SK-N-SH (cell line): Measurements from ENCODE around the gene ROPN1B. TPM values are rescaled to one million over a fixed set of nuclear protein-coding genes. Genes with fewer than 3 reads are reported as not detected.

Experiments
- CTCF ChIA-PET: fragments of 300-600, 350-600 bp; formaldehyde crosslinking; extraction: SDS; loops from one replicate; lab custom pipeline; 2021; lab: Yijun Ruan, JAX
- POLR2A ChIA-PET: fragments of 350-600 bp; sonication (Branson Sonifier 250); formaldehyde crosslinking; extraction: SDS; loops from one replicate; lab custom pipeline; 2020; ENCODE audit warnings: antibody characterized with exemption, inconsistent platforms; lab: Yijun Ruan, JAX
- DNase-seq: peaks from one replicate; pipeline ENCODE4 v3.0.0; 2012
- H2AFZ ChIP-seq: fragments of 200-600 bp; sonication (generic); 2 replicates; pipeline ENCODE4 v1.8.1; 2016; ENCODE audit warnings: antibody characterized with exemption, mild to moderate bottlenecking, low read depth
- H3F3A ChIP-seq: fragments of 200-600 bp; sonication (generic); replicated peaks from 2 replicates; pipeline ENCODE3; 2016; ENCODE audit warnings: antibody characterized with exemption, mild to moderate bottlenecking; ENCODE audit not compliant: insufficient read depth
- H3K27ac ChIP-seq, 2 experiments: fragments of 200-500 bp in 1 of 2; fragments of 200-600 bp in 1 of 2; sonication (Bioruptor generic) in 1 of 2; sonication (generic), shearing (Covaris generic) in 1 of 2; 2 replicates each; pipeline versions ENCODE4 v1.5.1 to v1.6.1; 2014 to 2016; ENCODE audit warnings: low read depth in 2 of 2, inconsistent platforms in 1 of 2, low read length in 1 of 2, mild to moderate bottlenecking in 1 of 2, mixed read lengths in 1 of 2
- H3K27me3 ChIP-seq: fragments of 200-600 bp; sonication (generic), shearing (Covaris generic); 2 replicates; pipeline ENCODE4 v1.6.1; 2016; ENCODE audit warnings: mixed run types; ENCODE audit not compliant: insufficient read depth
- H3K36me3 ChIP-seq, 2 experiments: fragments of 200-500 bp in 1 of 2; fragments of 200-600 bp in 1 of 2; sonication (Bioruptor generic) in 1 of 2; sonication (generic) in 1 of 2; replicated peaks in 1 of 2; 2 replicates each; pipeline versions ENCODE3 to v1.5.1; 2014 to 2016; ENCODE audit warnings: low read length in 1 of 2, mild to moderate bottlenecking in 1 of 2; ENCODE audit not compliant: insufficient read depth in 2 of 2, control insufficient read depth in 1 of 2
- H3K4me1 ChIP-seq, 2 experiments: fragments of 200-500 bp in 1 of 2; fragments of 200-600 bp in 1 of 2; sonication (Bioruptor generic) in 1 of 2; sonication (generic), shearing (Covaris generic) in 1 of 2; 2 replicates each; pipeline versions ENCODE4 v1.5.1 to v1.6.1; 2014 to 2016; ENCODE audit warnings: low read depth in 1 of 2, low read length in 1 of 2, mixed run types in 1 of 2; ENCODE audit not compliant: insufficient read depth in 2 of 2, control insufficient read depth in 1 of 2
- H3K4me2 ChIP-seq: fragments of 200-600 bp; sonication (generic), shearing (Covaris generic); 2 replicates; pipeline ENCODE4 v1.6.1; 2017; ENCODE audit warnings: mixed run types
- H3K4me3 ChIP-seq, 2 experiments: fragments of 200-500 bp in 1 of 2; fragments of 200-600 bp in 1 of 2; sonication (Bioruptor generic) in 1 of 2; sonication (generic), shearing (Covaris generic) in 1 of 2; 2 replicates each; pipeline versions ENCODE4 v1.5.1 to v1.8.1; 2014 to 2016; ENCODE audit warnings: low read depth in 2 of 2, inconsistent platforms in 1 of 2, low read length in 1 of 2, mild to moderate bottlenecking in 1 of 2, mixed read lengths in 1 of 2, moderate library complexity in 1 of 2
- H3K79me2 ChIP-seq: fragments of 200-600 bp; sonication (generic); 2 replicates; pipeline ENCODE4 v1.8.1; 2017; ENCODE audit warnings: mild to moderate bottlenecking; ENCODE audit not compliant: insufficient read depth
- H3K9ac ChIP-seq: fragments of 200-600 bp; sonication (generic); 2 replicates; pipeline ENCODE4 v1.6.1; 2017; ENCODE audit warnings: mixed run types
- H3K9me2 ChIP-seq: fragments of 200-600 bp; sonication (generic); 2 replicates; pipeline ENCODE4 v1.6.1; 2017; ENCODE audit warnings: mixed run types
- H3K9me3 ChIP-seq: fragments of 200-600 bp; sonication (generic); 2 replicates; pipeline ENCODE4 v1.6.1; 2017; ENCODE audit warnings: mixed run types, mild to moderate bottlenecking, moderate library complexity
- H4K20me1 ChIP-seq: fragments of 200-600 bp; sonication (generic); 2 replicates; pipeline ENCODE4 v1.6.1; 2017; ENCODE audit warnings: mild to moderate bottlenecking, mixed run types; ENCODE audit not compliant: insufficient read depth
- CHD2 ChIP-seq: fragments of 150-350 bp; IDR thresholded peaks from 2 replicates; pipeline ENCODE4 v1.6.1; 2018; ENCODE audit warnings: low read length; ENCODE audit not compliant: partially characterized antibody
- EZH2phosphoT487 ChIP-seq: fragments of 200-600 bp; sonication (generic); IDR thresholded peaks from 2 replicates; pipeline ENCODE4 v1.6.1; 2017; ENCODE audit warnings: low read depth, mixed run types, mild to moderate bottlenecking, antibody characterized with exemption, moderate library complexity, borderline replicate concordance
- FOSL2 ChIP-seq: IDR thresholded peaks from 2 replicates; pipeline ENCODE4 v1.4.0; 2012; ENCODE audit warnings: low read depth, mild to moderate bottlenecking, moderate library complexity, borderline replicate concordance
- FOXJ3 ChIP-seq: sonication (generic); formaldehyde crosslinking; IDR thresholded peaks from 2 replicates; pipeline ENCODE4 v1.5.1; 2020; ENCODE audit warnings: mild to moderate bottlenecking, missing genetic modification reagents
- FOXM1 ChIP-seq: IDR thresholded peaks from 2 replicates; pipeline ENCODE4 v1.4.0; 2012; ENCODE audit warnings: low read depth, mild to moderate bottlenecking
- GABPA ChIP-seq: IDR thresholded peaks from 2 replicates; pipeline ENCODE4 v1.4.0; 2012; ENCODE audit warnings: low read depth, mild to moderate bottlenecking
- GATA2 ChIP-seq: sonication (generic); formaldehyde crosslinking; IDR thresholded peaks from 2 replicates; pipeline ENCODE4 v1.5.0; 2020; ENCODE audit warnings: mild to moderate bottlenecking, missing genetic modification reagents
- IRF3 ChIP-seq: fragments of 150-350 bp; IDR thresholded peaks from 2 replicates; pipeline ENCODE4 v1.6.1; 2016; ENCODE audit warnings: mild to moderate bottlenecking, low read depth, low read length
- MXI1 ChIP-seq: IDR thresholded peaks from 2 replicates; pipeline ENCODE4 v1.6.1; 2012; ENCODE audit warnings: mild to moderate bottlenecking, low read depth, low read length, improper control_type of control experiment
- NFIC ChIP-seq: IDR thresholded peaks from 2 replicates; pipeline ENCODE4 v1.4.0; 2012; ENCODE audit warnings: borderline replicate concordance
- NRF1 ChIP-seq: IDR thresholded peaks from 2 replicates; pipeline ENCODE4 v1.6.1; 2012; ENCODE audit warnings: low read depth, mild to moderate bottlenecking, low read length
- PBX3 ChIP-seq: IDR thresholded peaks from 2 replicates; pipeline ENCODE4; 2012
- REST ChIP-seq: IDR thresholded peaks from 2 replicates; pipeline ENCODE4 v1.6.1; 2012; ENCODE audit warnings: mild to moderate bottlenecking, low read depth, low read length, moderate library complexity
- RFX5 ChIP-seq: IDR thresholded peaks from 2 replicates; pipeline ENCODE4 v1.6.1; 2012; ENCODE audit warnings: mild to moderate bottlenecking, improper control_type of control experiment, low read length
- RXRA ChIP-seq: IDR thresholded peaks from 2 replicates; pipeline ENCODE4 v1.4.0; 2012; ENCODE audit warnings: low read depth, mild to moderate bottlenecking, borderline replicate concordance
- SIN3A ChIP-seq: IDR thresholded peaks from 2 replicates; pipeline ENCODE4 v1.6.1; 2012; ENCODE audit warnings: low read depth, mild to moderate bottlenecking, low read length, moderate library complexity, borderline replicate concordance
- SMC3 ChIP-seq: IDR thresholded peaks from 2 replicates; pipeline ENCODE4 v1.6.1; 2012; ENCODE audit warnings: low read depth, low read length, improper control_type of control experiment
- TAF1 ChIP-seq: IDR thresholded peaks from 2 replicates; pipeline ENCODE4 v1.6.1; 2012; ENCODE audit warnings: low read depth, mild to moderate bottlenecking, low read length, moderate library complexity, borderline replicate concordance
- WGBS: methylation state at CpG from one replicate; pipeline ENCODE4 v1.1.6; 2017; ENCODE audit warnings: low lambda C conversion rate; 5-methylcytosine and 5-hydroxymethylcytosine counted together
- polyA plus RNA-seq, 3 experiments: library from polyadenylated mRNA; depleted of rRNA; stranded (reverse); fragments of >200 nt; gene quantifications; 2 replicates each; pipeline ENCODE4 v1.2.3, GENCODE V29; 2012

ROPN1B gene
- polyA plus RNA-seq, 1 of the 3 experiments (the other 2 are of a cell fraction) = not detected

- H4K20me1 ChIP-seq = no peaks in the 10 kb centered on the region
- H3K9ac ChIP-seq = no peak overlapping the region
- H3K36me3 ChIP-seq = no peaks in the 10 kb centered on the region
- DNase-seq = no peak
- WGBS = 69% methylated on average over 6 of the region's 6 CpGs
- no peak overlapping the region for H3K4me2 ChIP-seq
- H2AFZ ChIP-seq = no peak overlapping the region
- H3F3A ChIP-seq = peaks cover 11% of the 10 kb centered on the region
- no peaks in the 10 kb centered on the region for H3K27me3 ChIP-seq
- POLR2A ChIA-PET = no interaction called here
- peaks cover 2 to 9% of the 10 kb centered on the region in 2 experiments; a peak in 3 of 4 replicates for H3K4me1 ChIP-seq
- no peaks in the 10 kb centered on the region for H3K9me2 ChIP-seq
- no peak for TF ChIP-seq NRF1
- no peak for TF ChIP-seq GABPA
- TF ChIP-seq GATA2 (CRISPR knock-in tag) = no peak
- no peak for TF ChIP-seq SIN3A
- no peak for TF ChIP-seq SMC3
- TF ChIP-seq IRF3 = no peak
- TF ChIP-seq EZH2phosphoT487 = no peak
- no peak for TF ChIP-seq RXRA
- TF ChIP-seq PBX3 = no peak
- no peak for TF ChIP-seq FOXJ3
- TF ChIP-seq MXI1 = no peak
- no peak for TF ChIP-seq FOXM1
- no peak for TF ChIP-seq NFIC
- no peak for TF ChIP-seq FOSL2
- no peak for TF ChIP-seq REST
- TF ChIP-seq CHD2 = no peak
- no peak for TF ChIP-seq TAF1
- TF ChIP-seq RFX5 = no peak
- H3K4me3 ChIP-seq = no peak overlapping the region
- H3K9me3 ChIP-seq = no peaks in the 10 kb centered on the region
- CTCF ChIA-PET = interaction anchor here (1.0 kb wide), 1 partner anchor 14 kb away, joined by 3 read pairs; no protein-coding TSS in a partner anchor
- no peak overlapping the region for H3K27ac ChIP-seq
- no peaks in the 10 kb centered on the region for H3K79me2 ChIP-seq
Measured at GRCh38 chr3:126004217-126004616, 35.2 kb downstream of the ROPN1B start.
